Activated T-cell treated with anti-CD3 and anti-CD28 coated beads for 24 hours (primary cell): ENCODE data around the gene PDE10A.

Source experiments
- DNase-seq: peaks from one replicate; pipeline ENCODE4 v3.0.0-alpha.2; 2020; ENCODE audit warnings: low read depth

Gene PDE10A

DNA sequence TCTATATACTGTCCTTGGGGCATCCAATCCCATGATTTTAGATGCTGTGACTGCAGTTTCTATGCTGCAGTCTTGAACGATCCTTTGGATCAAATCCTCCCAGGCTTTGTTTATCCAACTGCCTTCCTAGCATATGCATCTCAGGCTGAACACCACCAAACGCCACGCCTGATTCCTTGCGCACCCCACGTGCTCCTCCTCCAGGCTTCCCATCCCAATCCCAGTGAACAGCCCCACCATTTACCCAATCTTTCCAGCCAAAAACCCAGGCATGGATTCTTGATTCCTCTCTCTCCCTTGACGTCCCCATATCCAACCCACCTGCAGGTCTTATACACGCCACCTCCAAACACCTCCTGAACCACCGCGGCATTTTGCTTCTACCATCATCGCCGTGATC is 7.8 kb downstream of the PDE10A start:
- DNase-seq: no peak

DNA sequence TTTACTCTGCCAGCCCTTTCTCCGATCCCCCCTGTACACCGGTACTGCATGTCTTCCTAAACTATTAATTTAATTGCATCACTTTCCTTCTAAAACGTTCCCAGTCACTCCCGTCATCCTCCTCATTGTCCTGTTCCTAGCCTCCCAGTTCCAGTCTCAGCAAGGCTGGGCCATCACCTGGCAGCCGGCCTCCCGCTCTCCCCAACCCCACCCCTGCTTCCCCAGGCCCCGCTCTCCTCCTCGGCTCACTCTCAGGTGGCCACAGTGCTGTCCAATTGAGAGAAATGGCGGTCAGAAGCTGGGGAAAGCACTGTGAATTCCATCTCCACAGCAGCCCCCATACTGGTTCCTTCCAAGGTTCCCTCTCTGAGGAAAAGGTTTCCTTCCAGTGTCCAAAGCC is 8.9 kb downstream of the PDE10A start:
- no peak for DNase-seq

DNA sequence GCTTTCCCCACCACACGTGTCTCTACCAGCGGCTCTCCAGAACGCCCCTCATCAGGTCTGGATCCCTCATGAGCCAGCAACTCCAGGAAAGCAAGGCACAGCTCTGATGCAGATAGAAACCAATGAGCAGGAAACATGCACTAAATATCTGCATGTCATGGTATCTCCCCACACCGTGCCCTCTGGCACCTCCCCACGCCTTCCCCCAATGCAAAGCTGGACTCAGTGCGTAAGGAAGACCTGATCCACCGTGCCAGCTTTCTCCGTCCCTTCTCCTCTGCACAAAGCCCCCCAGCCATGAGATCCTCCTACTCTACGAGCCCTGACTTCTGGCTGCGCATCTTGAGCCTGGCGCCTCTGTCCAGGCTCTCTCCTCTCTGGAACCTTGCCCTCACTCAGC is 9.4 kb downstream of the PDE10A start:
- no peak for DNase-seq

DNA sequence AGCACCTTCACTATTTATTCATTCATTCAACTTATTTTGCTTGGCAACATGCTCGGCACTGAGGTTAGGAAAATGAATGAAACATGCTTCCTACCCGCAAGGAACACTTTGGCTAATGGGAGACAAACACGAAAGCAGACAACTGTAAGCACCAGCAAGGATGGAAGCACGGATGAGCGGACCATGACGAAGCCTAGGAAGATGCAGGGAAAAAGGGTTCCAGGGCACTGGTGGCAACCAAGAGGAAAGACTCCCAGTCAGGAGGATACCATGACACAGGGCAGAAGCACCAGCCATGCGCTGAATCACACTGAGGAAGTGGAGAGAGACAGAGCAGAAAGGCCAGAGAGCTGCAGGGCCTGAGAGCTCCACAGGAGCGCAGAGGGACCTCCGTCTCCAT is 9.8 kb downstream of the PDE10A start:
- DNase-seq: no peak

DNA sequence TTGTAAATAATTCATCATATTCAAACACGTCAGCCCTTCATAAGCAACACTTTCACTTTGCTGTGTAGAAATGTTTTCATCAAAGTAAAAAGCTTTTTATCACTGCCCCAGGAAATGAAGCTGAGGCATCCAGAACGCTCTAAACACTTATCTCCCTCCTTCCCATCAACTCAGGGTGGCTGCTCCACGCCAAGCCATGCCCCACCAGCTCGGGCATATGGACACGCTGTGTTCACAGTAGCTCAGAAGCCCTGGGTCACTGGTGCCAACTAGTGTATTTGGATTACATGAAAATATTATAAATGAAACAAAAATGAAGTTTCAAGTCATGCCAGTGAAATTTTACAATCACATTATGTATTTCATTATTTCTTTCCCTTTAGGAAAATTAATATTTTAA is 10.3 kb downstream of the PDE10A start:
- DNase-seq: no peak

DNA sequence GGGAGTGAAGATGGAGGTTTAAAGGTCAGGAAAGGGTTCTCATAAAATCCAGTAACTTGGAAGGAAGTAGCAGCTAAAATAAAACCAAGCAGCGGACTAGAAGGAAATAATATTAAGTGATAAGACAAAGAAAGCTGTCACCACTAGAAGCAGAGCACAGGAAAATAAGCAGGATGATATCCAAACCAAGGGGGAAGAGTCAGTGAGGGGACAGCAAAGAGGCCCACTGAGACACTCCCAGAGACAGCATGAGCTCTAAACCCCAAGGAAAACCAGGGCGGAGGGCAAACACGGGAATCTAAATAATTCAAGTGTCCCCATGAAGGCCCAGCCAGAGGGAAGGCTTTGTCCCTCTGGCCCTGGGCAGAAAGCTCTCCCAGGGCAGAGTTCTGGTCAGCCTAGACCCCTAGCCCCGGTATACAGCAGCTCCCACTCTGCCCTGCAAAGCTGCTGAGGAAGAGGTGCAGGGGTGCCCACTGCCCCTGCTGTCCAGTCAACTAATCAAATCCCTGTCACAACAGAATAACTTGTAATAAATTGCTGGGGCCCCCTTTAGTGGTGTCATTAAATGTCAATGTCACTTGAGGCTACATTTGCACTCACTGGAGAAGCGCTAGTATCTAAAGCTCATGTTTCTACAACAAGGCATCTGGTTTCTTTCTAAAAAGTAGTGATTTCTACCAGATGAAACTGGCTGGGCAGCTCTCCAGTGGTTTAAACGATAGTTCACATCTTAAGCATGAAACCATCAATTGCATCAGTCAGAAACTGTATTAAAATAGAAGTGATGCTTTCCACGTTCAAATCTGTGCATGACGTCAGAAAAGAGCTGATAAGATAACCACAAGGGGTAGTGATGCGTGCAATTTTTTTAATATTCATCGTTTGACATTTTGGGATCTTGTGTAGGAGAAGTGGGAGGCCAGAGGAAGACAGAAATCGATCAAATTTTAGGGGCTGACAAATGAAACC is 13.6 kb downstream of the PDE10A start:
- no peak for DNase-seq

DNA sequence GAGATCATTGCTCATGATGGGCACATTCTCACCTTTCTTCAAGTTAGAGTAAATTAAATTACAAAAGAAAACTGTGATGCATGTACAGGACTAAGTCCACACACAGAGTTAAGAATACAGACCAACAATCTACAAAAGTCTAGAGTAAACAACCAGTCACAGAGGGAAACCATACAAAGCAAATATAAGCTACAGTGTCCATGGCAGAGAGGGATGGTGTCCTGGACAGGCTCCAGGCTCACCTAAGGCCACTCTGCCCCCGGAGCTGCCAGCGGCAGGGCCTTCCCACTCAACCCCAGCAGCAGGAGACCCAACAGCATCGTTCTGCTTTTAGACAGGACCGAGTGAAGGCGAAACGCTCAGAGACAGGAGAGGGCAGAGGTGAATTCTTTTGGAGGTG is 16.0 kb downstream of the PDE10A start:
- no peak for DNase-seq

DNA sequence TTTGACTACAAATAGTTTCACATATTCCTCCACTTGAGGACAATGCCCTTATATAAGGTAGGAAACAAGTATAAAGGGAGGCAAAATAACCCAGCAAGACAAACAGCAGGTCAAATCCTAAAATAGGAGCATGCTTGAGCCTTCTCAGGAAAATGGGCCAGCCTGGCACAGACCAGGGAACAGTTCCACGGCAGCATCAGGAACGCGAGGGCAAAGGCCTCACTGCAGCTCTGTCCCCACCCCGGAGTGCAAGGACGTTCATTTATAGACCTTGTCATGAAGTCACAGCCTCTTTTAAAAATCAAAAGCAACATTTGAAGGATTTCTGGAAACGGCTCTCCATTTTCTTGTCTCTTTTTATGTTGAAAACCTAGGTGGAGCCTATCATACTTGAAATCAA is 17.1 kb downstream of the PDE10A start:
- no peak for DNase-seq

DNA sequence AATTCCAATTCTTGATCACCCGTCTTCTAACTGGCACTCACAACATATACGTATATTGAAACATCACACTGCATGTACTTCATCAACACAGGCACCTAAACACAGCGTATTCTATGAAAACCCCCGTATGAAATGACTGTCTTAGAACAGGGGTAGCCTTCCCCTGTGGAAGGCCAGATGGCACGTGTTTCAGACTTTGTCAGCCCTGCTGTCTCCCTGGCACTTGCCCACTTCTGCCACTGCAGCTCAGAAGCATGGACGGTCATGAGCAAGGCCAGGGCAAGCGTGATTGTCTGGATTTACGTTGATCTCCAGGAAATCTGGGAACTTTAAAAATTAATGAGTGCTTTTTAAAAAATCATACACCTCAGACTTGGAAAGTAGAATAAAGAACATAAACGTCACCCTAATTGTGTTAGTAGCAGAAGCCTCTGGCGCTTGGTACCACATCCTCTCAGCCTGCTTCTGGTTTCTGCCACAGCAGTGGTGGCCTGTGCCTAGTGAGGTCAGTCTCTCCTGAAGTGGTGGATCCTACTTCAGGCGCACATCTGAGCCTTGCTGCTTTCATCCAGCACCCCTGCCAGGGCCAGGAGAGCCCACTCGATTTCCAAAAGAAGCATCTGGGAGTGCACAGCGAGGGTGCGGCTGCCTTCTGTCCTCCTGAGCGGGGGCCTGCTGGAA is 18.3 kb downstream of the PDE10A start:
- DNase-seq: no peak

DNA sequence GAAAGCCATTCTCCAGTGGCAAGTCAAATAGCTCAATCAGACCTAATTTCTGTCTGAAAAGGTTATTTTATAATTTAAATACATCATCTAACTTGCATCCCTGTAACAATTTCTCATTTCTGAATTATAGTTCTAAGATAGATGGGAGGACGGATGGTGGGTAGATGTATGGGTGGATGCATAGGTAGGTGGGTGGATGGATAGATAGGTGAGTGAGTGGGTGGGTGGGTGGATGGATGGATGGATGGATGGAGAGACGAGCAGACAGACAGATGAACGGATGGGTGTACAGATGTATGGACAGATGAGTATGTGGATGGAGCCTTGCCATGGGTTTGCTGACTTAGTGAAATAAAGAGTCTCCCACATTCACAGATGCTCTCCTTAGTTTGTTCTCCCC is 20.0 kb downstream of the PDE10A start:
- no peak for DNase-seq

DNA sequence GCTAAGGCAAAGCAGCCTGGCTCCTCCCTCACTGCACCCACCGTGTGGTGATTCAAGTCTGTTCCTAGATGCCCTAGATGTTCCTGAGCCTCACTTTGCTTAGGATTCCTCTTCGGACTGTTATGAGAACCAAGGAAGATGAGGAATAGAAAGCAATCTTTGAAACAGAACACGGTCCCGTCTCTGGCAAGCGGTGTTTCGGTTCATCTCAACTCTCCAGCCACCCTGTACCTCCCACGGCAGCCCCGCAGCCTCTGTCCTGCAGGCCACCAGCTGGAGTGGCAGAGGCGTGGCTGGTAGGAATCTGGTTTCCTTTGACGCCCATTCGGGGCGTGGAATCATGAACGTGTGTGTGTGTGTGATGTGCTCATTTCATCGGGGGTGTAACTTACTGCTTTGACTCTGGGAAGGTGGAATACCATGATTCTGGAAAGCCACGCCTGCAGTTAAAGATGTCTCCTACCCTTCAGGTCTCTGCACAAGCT is 21.3 kb downstream of the PDE10A start:
- DNase-seq: no peak

DNA sequence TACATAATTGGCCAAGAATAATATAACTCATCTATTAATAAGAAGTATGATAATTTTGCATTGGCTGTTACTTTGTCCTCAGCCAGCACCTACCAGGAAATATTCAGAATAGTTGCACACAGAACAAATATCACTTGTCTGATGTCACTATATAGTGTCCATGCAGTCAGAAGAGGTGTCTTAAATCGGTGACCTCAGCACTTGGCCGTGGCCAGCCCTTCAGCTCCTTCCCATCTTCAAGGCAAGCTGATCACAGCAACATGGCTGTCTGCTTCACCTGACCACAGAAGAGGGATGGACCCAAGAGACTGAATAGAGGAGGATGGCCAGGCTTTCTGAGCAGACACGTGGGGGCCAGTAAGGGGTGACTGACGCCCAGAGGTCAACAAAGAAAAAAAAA is 22.2 kb downstream of the PDE10A start:
- no peak for DNase-seq

DNA sequence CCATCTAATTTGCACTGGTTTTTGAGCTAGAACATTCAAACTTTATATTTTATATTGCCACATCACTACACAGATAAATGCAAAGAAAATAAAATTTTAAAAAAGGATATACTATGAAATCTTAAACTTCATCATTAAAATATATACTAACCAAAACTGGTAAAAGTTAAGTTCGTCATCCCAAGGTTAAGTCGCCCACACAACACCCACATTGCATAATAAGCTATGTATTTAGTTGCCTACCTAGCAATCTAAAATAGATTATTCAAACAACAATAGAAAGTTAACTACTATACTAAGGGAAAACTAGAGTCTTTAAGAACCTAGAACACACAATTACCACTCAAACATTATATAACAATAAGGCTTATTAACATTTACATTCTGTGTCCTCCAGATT is 24.5 kb downstream of the PDE10A start:
- no peak for DNase-seq

DNA sequence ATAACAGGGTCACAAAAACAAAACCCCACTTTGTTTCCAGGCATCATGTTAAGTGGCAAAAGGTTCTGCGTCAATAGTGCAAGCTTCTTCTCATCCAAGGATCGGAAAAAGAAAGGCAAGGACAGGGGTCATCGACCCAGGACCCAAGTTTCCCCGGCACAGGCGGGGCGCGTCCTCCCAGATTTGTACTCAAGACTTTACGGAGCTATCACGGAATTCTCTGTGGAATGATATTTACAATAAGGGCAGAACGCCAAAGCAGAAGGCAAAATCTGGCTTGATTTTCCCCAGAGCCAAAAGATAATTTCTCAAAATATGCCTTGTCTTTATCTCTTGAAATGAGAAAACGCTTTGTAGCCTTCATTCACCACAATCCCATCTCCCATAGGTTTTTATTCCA is 25.5 kb downstream of the PDE10A start:
- DNase-seq: no peak

DNA sequence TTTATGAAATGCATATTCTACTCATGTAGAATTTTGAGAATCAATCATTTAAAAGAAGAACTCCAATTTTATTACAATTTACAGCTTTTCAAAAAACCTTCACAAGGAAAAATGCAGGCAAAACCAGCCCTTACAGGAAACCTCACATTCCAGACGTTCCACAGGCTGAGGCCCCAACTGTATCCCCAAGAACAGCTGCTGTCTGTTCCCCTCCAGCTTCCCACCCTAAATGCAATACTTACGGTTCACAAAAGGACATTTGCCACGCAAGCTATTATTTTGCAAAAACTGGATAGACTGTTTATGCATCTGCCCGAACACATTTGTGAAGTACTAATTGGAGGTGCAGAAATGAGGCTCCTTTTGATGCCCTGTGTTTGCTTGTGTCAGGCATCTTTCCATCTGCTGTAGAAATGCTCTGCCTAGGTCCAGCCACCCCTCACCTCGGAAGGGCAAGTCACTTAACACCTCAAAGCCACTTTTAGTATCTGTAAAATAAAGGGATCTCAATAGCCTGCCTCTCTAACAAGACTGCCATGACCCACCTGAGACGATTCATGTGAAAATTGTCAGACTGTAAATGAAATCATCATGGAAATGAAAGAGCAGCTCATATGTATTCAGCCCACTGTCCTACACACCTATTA is 26.5 kb downstream of the PDE10A start:
- DNase-seq: no peak

DNA sequence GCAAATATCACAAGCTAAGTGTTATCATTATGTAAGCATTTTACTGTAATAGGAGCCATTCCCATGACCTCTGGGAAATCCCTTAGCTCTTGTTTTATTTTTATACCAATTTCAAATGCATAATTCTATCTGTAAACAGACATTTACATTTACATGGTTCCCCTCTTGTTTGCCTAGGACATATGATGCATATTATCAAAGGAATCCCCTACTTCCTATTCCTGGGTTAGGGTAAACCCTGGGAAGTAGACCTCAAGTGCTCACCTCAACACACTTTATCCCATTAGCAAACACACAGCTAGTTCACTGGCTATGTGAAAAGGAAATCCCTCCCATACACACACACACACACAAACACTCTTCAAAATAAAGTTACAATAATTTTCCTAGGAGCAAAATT is 27.1 kb downstream of the PDE10A start:
- no peak for DNase-seq

DNA sequence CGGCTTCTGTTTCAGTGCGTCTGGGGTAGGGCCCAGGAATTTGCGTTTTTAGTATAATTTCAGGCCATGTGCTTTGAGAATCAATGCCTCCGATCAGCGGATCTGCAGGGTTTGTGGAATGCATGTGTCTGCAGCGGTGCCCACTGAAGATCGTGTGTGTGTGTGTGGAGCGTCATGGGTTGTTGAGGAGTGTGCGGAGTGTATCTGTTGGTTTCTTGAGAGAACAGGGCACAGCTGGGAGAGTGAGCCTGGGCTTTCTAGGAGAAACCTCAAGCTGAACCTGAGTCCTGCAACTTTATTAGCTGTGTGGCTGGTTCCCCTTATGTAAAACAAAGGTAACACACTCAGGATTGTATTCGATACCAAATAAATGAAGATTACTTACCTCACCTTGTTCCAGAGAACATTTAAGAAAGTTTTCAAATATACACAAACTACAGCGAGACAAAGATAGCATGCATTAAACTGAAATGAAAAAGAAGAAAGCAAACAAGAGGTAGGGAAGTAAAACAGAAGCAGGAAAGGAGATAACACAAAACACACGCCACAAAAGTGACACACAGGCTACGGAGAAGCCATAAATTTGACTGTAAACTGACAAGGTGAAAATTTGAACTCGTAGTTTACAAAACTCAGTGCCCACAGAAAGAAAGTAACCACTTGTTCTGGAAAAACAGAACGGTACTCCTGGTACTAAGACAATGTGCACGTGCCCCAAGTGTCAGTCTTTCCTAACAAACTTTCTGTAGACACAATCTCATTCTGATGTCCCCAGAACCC is 28.8 kb downstream of the PDE10A start:
- no peak for DNase-seq

DNA sequence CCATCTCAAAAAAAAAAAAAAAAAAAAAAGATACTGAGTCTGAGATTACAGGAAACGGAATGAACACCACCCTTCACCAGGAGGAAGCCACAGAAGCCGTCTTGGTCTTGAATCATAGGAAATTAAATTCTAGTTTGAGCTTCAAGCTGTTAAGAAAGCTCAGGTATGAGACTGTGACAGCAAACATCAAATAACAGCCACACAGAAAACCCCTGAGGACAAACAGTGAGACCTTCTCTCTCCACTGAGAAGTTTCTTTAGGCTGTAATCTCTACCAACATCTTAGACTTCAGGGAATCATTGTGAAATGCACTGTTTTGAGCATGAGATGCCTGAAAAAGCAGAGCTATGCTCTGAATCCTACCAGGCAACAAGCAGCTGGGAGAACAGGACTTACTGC is 30.8 kb downstream of the PDE10A start:
- DNase-seq: no peak

DNA sequence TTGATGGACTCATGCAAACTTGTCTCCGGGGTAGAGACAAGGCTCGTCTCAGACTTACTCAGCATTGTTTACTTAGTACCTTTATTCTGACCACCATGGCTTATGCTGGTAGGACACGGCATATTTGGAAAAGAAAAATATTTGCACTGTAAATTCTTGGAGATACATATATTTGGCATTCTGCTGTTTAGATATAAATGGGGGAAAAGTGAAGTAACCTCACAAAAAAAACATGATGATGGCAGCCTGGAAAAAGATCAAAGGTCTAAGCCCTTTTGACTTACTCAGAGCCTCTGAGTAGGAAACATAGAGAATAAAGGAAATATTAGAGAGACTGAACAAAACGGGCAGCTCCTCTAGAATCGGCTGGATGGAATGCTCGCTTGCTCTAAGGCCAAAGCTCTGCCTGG is 32.5 kb downstream of the PDE10A start:
- DNase-seq: no peak

DNA sequence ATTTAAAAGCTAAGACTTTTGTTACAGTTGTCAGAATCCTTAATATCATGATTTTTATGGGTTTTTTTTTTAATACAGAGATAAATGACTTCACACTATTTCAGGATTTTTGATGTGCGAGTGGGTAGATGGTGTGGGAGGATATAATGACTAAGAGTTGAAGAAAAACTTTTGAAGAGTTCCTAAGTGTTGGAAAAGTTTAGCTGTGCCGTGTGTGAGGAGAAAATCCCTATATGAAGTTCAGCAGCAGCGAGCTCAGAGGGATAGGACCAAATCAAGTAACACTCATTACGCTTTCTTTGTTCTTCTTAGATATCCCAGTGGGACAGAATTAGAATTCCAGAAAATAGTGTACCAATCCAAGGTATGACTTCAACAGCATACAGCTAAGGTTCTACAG is 34.1 kb downstream of the PDE10A start:
- no peak for DNase-seq

DNA sequence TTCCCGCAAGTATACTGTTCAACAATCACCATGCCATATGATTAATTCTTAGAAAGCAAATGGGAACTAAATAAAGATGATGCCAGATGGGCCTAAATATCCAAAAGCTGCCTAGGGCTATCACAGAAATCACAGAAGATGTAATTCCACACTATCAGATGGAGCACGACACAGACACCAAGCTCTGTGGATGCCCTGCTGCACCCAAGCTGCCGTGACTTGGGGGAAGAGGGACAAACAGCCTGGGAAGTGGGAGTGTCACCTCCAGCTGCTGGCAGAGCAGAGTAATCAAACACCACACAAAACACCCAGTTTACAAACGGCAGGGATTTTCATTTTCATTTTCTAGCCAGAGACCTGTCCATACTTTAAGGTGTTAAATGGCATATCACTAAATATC is 35.7 kb downstream of the PDE10A start:
- no peak for DNase-seq

DNA sequence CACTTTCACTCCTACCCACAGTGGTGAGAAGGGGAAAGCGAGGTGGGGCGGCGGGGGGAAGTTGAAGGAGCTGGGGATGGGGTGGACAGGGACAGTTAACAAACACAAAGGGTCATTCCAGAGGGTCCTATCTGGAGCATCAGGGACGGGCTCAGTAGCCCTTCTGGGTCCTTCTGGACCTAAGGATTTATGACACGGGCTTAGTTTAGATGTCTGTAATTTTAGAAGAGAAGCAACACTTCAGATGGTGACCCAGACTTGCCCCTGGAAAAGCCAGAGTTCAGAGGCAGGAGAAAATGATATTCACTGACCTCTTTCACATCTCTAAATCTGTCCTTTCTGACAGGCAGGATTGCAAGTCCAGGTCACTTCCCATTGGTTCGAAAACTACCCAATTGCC is 36.3 kb downstream of the PDE10A start:
- DNase-seq: no peak
